GM18508 (cell line): ENCODE data around the gene SMG7.
"Not testable (repeated sequence)": the region's sequence is repeated elsewhere in the genome, so short reads cannot be mapped to it uniquely, and the experiment has no call there.

Experiments used
- ATAC-seq: cut with Tn5 transposase; IDR thresholded peaks from one replicate; pipeline ENCODE4 v1.9.1; 2021; ENCODE audit warnings: moderate number of reproducible peaks; ENCODE audit not compliant: insufficient read depth, unreplicated experiment

The SMG7 gene, protein sequence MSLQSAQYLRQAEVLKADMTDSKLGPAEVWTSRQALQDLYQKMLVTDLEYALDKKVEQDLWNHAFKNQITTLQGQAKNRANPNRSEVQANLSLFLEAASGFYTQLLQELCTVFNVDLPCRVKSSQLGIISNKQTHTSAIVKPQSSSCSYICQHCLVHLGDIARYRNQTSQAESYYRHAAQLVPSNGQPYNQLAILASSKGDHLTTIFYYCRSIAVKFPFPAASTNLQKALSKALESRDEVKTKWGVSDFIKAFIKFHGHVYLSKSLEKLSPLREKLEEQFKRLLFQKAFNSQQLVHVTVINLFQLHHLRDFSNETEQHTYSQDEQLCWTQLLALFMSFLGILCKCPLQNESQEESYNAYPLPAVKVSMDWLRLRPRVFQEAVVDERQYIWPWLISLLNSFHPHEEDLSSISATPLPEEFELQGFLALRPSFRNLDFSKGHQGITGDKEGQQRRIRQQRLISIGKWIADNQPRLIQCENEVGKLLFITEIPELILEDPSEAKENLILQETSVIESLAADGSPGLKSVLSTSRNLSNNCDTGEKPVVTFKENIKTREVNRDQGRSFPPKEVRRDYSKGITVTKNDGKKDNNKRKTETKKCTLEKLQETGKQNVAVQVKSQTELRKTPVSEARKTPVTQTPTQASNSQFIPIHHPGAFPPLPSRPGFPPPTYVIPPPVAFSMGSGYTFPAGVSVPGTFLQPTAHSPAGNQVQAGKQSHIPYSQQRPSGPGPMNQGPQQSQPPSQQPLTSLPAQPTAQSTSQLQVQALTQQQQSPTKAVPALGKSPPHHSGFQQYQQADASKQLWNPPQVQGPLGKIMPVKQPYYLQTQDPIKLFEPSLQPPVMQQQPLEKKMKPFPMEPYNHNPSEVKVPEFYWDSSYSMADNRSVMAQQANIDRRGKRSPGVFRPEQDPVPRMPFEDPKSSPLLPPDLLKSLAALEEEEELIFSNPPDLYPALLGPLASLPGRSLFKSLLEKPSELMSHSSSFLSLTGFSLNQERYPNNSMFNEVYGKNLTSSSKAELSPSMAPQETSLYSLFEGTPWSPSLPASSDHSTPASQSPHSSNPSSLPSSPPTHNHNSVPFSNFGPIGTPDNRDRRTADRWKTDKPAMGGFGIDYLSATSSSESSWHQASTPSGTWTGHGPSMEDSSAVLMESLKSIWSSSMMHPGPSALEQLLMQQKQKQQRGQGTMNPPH

DNA sequence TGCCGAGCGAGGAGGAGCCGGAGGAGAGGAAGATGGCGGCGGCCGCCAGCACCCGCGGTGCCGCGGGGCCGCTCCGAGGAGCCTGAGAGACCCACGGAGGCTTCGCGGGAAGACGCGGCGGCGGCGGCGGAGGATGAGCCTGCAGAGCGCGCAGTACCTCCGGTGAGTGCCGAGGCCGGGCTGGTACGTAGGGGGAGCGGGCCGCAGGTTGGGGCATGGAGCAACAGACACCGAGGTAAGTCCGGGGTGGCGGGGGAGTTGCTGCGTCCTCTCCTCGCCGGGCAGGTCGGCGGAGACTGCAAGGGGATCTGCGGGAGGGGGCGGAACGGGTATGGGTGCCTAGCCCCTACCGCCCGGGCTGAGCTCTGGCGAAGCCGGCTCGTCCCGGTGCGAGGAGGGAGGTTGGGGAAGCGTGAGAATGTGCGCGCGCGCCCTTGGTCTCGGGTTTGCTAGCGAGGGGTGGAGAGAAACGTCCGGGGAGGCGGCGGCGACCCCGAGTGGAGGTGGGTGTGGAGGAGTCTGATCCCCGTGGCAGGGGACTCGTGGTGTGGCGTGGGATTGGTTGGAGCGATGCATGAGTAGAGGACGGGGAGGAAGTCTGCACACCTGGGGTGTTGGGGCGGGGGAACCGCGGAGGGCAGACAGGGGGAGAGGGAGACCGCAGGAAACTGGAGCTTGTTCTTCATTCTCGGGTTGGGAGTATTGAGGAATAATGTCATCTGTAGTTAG lies at the start of gene SMG7:
Gene SMG7, plus strand, starts transcription at position 12 of the 729 bp plus-strand sequence. Its CDS starts 122 bp downstream, at position 134.
- no peak for ATAC-seq

- ATAC-seq, result no peak
Observed at GRCh38 chr1:183423541-183423940, 48.8 kb upstream of the SMG7 start.

DNA sequence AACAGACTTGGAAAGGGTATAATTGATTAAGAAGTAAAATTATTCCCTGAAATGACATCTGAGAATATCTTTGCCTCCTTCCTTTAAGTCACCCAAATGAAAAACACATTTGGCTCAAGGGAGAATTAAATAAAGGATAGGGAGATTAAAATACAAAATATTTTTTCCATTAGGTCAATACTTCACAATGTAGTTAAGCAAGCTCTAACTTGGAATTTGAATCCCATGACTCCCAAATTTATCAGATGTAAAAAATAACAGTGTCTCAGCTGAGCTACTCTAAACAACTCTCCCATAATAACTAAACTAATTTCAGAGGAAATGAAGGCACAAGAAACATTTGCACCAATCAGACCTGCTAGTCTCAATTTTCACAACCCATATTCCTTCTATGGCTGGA lies 47.6 kb upstream of the SMG7 start:
- ATAC-seq, result no peak

DNA sequence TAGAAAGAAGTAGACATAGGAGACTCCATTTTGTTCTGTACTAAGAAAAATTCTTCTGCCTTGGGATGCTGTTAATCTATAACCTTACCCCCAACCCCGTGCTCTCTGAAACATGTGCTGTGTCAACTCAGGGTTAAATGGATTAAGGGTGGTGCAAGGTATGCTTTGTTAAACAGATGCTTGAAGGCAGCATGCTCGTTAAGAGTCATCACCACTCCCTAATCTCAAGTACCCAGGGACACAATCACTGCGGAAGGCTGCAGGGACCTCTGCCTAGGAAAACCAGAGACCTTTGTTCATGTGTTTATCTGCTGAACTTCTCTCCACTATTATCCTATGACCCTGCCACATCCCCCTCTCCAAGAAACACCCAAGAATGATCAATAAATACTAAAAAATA lies 44.7 kb upstream of the SMG7 start:
- not testable (repeated sequence) for ATAC-seq

DNA sequence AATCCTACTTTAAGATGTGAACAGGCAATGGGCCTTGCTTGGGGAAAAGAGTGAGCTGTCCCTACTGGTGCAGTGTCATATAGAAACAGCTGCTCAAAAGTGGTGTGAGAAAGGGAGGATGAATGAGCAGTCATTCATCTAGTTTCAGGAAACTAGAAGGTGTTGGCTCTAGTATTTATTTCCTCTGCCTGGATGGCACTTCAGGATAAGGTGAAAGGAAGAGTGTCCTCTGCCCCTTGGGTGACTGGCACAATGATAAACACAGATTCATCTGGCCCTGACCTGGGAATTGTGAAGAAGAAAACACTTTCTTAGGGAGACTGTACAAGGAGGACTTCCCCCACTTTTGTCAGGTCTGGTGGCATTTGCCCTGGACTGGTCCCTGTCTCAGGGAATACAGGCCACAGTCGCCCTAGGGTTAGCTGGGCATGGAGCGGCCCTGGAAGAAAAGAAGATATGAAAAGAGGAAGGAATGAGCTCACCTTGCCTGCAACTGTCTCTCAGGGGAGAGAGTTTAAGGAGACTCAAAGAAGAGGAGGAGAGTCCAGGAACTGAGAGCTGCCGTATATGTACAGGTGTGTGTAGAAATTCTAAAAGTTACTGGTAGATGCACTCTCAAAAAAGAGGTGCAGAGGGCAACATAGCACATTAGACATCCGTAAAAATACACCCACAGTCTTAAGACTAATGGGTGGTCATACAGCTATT lies 40.3 kb upstream of the SMG7 start:
- no peak for ATAC-seq

- ATAC-seq, result no peak
Observed at GRCh38 chr1:183432548-183432875, 39.8 kb upstream of the SMG7 start.

- no peak for ATAC-seq
Observed at GRCh38 chr1:183433703-183434102, 38.6 kb upstream of the SMG7 start.

DNA sequence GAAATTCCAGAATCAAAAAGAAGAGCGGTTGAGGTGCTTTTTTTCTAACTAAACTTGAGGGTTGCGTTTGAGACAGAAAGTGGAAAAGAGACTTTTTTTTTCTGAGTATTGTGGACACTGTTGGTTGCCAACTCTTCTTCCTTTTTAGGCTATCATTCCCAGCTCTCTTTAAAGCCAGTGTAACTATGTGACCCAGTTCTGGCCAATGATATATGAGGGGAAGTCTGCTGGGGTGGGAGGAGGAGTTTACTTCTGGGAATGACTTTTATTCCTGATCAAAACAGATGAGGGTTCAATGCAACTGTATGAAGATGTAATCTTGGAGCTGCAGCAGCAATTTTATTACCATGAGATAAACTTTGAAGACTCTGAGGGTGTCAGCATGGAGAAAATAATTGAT lies 36.8 kb upstream of the SMG7 start:
- ATAC-seq, result no peak

GRCh38 chr1:183438060-183438459 lies 34.2 kb upstream of the SMG7 start:
- ATAC-seq, result no peak

DNA sequence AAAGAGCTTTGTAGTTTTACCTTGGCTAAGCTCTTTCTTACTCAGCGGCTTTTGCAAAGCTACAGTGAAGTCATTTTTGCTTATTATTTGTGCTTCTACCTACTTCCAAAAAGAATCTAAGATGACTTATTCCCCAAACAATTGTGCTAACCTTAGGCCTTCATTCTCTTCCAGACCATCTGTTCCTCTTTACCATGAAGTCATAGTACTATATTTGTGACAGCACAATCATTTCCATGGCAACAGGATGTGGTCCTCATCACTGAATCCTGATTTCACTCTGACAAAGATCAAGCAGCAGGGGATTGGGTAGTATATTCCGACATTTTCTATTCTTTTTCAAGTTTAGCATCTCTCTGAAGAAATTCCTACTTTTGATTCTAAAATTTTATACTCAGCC lies 29.3 kb upstream of the SMG7 start:
- ATAC-seq, result no peak

DNA sequence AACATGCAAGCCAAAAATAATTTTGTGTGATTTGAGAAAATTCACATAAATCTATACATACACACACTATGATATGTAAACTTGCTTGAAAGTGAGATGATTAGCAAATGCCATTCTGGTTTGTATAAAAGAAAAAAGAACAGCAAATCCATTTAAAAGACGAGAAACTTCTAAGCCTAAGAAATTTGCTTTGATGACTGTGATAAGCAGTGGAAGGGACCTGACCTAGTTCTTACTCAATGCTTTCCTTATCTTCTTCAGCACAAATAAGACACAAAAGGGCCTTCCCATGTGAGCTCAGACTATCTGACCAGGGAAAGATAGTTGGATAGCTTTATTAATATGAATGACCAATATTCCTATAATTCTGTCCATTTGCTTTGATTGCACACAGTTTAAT lies 28.8 kb upstream of the SMG7 start:
- ATAC-seq, result no peak

DNA sequence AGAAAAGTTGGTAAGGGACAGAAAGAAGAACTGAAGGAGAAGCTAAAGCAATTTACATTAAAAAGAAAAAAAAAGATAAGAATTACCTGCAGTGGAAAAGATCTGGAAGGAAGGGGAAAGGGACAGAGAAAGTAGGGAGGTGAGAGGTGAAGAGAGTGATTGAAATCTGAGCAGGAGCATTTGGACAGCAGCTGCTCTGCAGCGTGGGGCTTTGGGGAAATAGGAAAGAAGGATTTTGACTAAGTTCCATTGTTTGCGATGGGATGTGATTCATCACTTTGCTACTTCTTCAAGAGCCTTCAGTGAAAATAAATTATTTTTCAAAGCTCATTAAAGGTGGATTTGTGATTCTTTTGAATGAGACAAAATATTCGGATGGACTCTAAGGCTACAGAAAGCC lies 28.1 kb upstream of the SMG7 start:
- no peak for ATAC-seq

GRCh38 chr1:183449223-183449770 lies 23.0 kb upstream of the SMG7 start:
- ATAC-seq, result no peak

- no peak for ATAC-seq
Observed at GRCh38 chr1:183450093-183450492, 22.2 kb upstream of the SMG7 start.

- ATAC-seq, result no peak
Observed at GRCh38 chr1:183454377-183454776, 17.9 kb upstream of the SMG7 start.

DNA sequence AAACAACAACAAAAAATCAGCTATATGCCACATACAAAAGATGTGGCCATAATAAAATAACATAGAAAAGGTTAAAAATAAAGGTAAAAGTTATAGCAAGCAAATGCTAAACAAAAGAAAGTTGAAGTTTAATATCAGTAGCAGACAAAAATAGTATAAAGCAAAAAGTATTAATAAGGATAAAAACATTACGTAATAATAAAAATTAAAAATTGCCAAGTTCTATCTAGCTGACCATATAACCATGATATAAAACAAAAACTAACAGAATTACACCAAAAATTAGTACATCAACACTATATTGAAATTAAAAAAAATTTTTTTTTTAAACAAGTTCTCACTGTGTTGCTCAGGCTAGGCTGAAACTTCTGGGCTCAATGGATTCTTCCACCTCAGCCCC lies 15.5 kb upstream of the SMG7 start:
- ATAC-seq, result no peak

GRCh38 chr1:183457449-183457848 lies 14.8 kb upstream of the SMG7 start:
- no peak for ATAC-seq

DNA sequence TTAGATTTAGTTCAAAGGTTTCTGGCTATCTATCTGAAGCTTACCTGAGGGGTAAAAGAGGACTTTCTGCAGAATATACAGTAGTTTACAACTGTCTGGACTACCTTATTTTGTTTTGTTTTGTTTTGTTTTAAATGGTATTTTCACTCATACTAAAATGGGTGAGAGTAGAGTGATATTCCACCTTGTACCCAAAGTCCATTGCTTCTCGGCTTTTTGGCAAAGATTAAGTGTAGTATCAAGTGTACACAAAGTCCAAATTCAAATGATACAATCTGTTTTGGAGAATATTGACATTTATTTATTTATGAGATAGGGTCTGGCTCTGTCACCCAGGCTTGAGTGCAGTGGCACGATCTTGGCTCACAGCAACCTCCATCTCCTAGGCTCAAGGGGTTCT lies 11.7 kb upstream of the SMG7 start:
- no peak for ATAC-seq

DNA sequence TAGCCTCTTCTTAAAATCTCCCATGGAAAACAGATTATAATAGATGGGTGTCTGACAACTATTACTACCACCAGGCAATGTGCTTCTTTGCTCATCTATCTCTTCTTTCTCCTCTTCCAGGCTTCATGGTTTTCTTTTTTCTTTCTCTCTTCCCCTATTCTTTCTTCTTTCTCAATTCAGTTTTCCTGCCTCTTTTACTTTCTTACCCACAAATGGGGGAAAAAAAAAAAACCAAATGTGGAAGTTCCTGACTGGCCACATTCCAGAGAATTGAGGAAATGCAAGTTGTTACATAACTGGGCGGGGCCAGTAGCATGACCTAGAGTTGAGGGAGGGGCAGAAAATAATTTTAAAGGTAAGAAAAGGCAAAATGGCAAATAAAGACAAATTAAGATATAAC lies 10.9 kb upstream of the SMG7 start:
- no peak for ATAC-seq
